ENCODE results near the gene CCL26. TPM values are rescaled to one million over a fixed set of nuclear protein-coding genes. Genes with fewer than 3 reads are reported as not detected.
A peak's percentile ranks its signal among the peaks of the same experiment; 100 is the strongest.
"Not testable (repeated sequence)": the region's sequence is repeated elsewhere in the genome, so short reads cannot be mapped to it uniquely, and the experiment has no call there.

Gene CCL26
- total RNA-seq, 2 experiments from 2014 or later = not detected

GRCh38 chr7:75762350-75762917 lies 9.6 kb downstream of the CCL26 start:
- no peaks in the 10 kb centered on the region for H3K9me3 ChIP-seq (ENCODE audit: control insufficient read depth in 1 of 2, insufficient read depth in 1 of 2, low read length in 2 of 2)
- Mint-ChIP-seq H3K4me3 (no peak overlapping the region), H3K36me3 (ENCODE audit: low read depth) (no peaks in the 10 kb centered on the region), H3K27ac (no peak overlapping the region), H3K27me3 (no peaks in the 10 kb centered on the region), H3K4me1 (ENCODE audit: low read depth) (peaks cover 3% of the 10 kb centered on the region), H3K9me3 (no peaks in the 10 kb centered on the region)
- TF ChIP-seq CTCF (IDR thresholded peaks at IDR 0.05) = peak; percentile 72
- no peak overlapping the region for H3K27ac ChIP-seq (ENCODE audit: low read depth in 1 of 2, low read length in 2 of 2)
- DNase-seq (peak in 4 of 14 experiments; percentile 1 to 64 (median 61)), ATAC-seq (ENCODE audit: poor library complexity) (peak; percentile 94)
- intact Hi-C loops (cut with DNase I, micrococcal nuclease) = loop anchor here (5.0 to 10.0 kb wide), 3 partner anchors 235 to 685 kb away; no protein-coding TSS in a partner anchor
- ChIA-PET CTCF (interaction anchor here (0.6 to 1.5 kb wide), 3 partner anchors 23 to 689 kb away, joined by 3 to 13 read pairs (median 6); partner anchors contain the start of genes HIP1 and RCC1L), POLR2A (interaction anchor here (1.0 to 1.5 kb wide), 3 partner anchors 23 to 684 kb away, joined by 3 to 7 read pairs (median 4); no protein-coding TSS in a partner anchor)
- H3K36me3 ChIP-seq (ENCODE audit: insufficient read depth, low read length) = no peaks in the 10 kb centered on the region
- H3K4me1 ChIP-seq (ENCODE audit: insufficient read depth, low read length) = no peaks in the 10 kb centered on the region
- H3K4me3 ChIP-seq (ENCODE audit: low read length) = no peak overlapping the region
- no peaks in the 10 kb centered on the region for H3K27me3 ChIP-seq (ENCODE audit: control insufficient read depth in 1 of 2, insufficient read depth in 2 of 2, low read length in 2 of 2)

GRCh38 chr7:75761801-75762200 lies 10.2 kb downstream of the CCL26 start:
- POLR2A ChIA-PET = interaction anchor here (1.0 to 1.5 kb wide), 3 partner anchors 22 to 684 kb away, joined by 3 to 7 read pairs (median 4); no protein-coding TSS in a partner anchor
- intact Hi-C loops (cut with DNase I, micrococcal nuclease) = loop anchor here (5.0 to 10.0 kb wide), 3 partner anchors 234 to 684 kb away; no protein-coding TSS in a partner anchor
- H3K4me3 Mint-ChIP-seq = not testable (repeated sequence)

GRCh38 chr7:75758491-75758890 lies 13.5 kb downstream of the CCL26 start:
- Mint-ChIP-seq H3K9me3 (no peaks in the 10 kb centered on the region), H3K27ac (no peak overlapping the region), H3K4me1 (ENCODE audit: low read depth) (peaks cover 3% of the 10 kb centered on the region), H3K4me3 (no peak overlapping the region), H3K27me3 (no peaks in the 10 kb centered on the region), H3K36me3 (ENCODE audit: low read depth) (no peaks in the 10 kb centered on the region)
- Histone ChIP-seq H3K27ac (ENCODE audit: low read depth in 1 of 2, low read length in 2 of 2) (no peak overlapping the region), H3K36me3 (ENCODE audit: insufficient read depth, low read length) (no peaks in the 10 kb centered on the region), H3K27me3 (ENCODE audit: control insufficient read depth in 1 of 2, insufficient read depth in 2 of 2, low read length in 2 of 2) (no peaks in the 10 kb centered on the region), H3K9me3 (ENCODE audit: control insufficient read depth in 1 of 2, insufficient read depth in 1 of 2, low read length in 2 of 2) (no peaks in the 10 kb centered on the region), H3K4me3 (ENCODE audit: low read length) (no peak overlapping the region), H3K4me1 (ENCODE audit: insufficient read depth, low read length) (no peaks in the 10 kb centered on the region)
- ChIA-PET POLR2A (no interaction called here), CTCF (interaction anchor here (0.6 kb wide), 1 partner anchor 1141 kb away, joined by 3 read pairs; no protein-coding TSS in a partner anchor)
- intact Hi-C loops (cut with DNase I, micrococcal nuclease) = no loop called here
- TF ChIP-seq CTCF (IDR thresholded peaks at IDR 0.05) = no peak
- DNase-seq = no peak
- ATAC-seq (ENCODE audit: poor library complexity) = no peak

More at GRCh38 chr7:75761801-75762200, 10.2 kb downstream of the CCL26 start:
- not testable (repeated sequence) for DNase-seq; H3K36me3 Mint-ChIP-seq (ENCODE audit: low read depth); H3K27me3 Mint-ChIP-seq; H3K27ac ChIP-seq (ENCODE audit: low read depth in 1 of 2, low read length in 2 of 2); H3K4me1 Mint-ChIP-seq (ENCODE audit: low read depth); H3K4me1 ChIP-seq (ENCODE audit: insufficient read depth, low read length); H3K9me3 ChIP-seq (ENCODE audit: control insufficient read depth in 1 of 2, insufficient read depth in 1 of 2, low read length in 2 of 2); H3K4me3 ChIP-seq (ENCODE audit: low read length); H3K27me3 ChIP-seq (ENCODE audit: control insufficient read depth in 1 of 2, insufficient read depth in 2 of 2, low read length in 2 of 2); ATAC-seq (ENCODE audit: poor library complexity); H3K36me3 ChIP-seq (ENCODE audit: insufficient read depth, low read length); H3K9me3 Mint-ChIP-seq; H3K27ac Mint-ChIP-seq
- CTCF ChIA-PET = interaction anchor here (1.2 to 1.5 kb wide), 2 partner anchors 22 to 258 kb away, joined by 6 to 13 read pairs; partner anchors contain the start of gene HIP1
